Stimulated activated CD4-positive, alpha-beta T cell treated with anti-CD3 and anti-CD28 coated beads, Interleukin-4, amount 100 ng/mL, for 48 hours (primary cell): ENCODE measurements around the gene ABCB4.

Source experiments
- DNase-seq, 2 donors: peaks; one replicate each; pipeline ENCODE4 v3.0.0-alpha.2; 2020; ENCODE audit warnings: low read depth in 2 of 2

ABCB4 gene

GRCh38 chr7:87475359-87476178, at the start of gene ABCB4:
Gene ABCB4 (minus strand): TSS chr7:87475680. CDS start chr7:87475465, 215 bp downstream.
- DNase-seq: no peak

GRCh38 chr7:87518735-87519134, 43.3 kb upstream of the ABCB4 start:
- DNase-seq: no peak

- no peak for DNase-seq
These were observed 42.4 kb upstream of the ABCB4 start for GRCh38 chr7:87517891-87518290.

- DNase-seq: no peak
These were observed 41.8 kb upstream of the ABCB4 start for GRCh38 chr7:87517136-87517815.

GRCh38 chr7:87513735-87514335, 38.4 kb upstream of the ABCB4 start:
- DNase-seq: no peak

GRCh38 chr7:87512906-87513305, 37.4 kb upstream of the ABCB4 start:
- DNase-seq: no peak

GRCh38 chr7:87511510-87511909, 36.0 kb upstream of the ABCB4 start:
- no peak for DNase-seq

- no peak for DNase-seq
These were observed 35.0 kb upstream of the ABCB4 start for GRCh38 chr7:87510411-87510875.

GRCh38 chr7:87507446-87507845, 32.0 kb upstream of the ABCB4 start:
- no peak for DNase-seq

- no peak for DNase-seq
These were observed 31.0 kb upstream of the ABCB4 start for GRCh38 chr7:87506246-87507180.

GRCh38 chr7:87505557-87506245, 30.2 kb upstream of the ABCB4 start:
- no peak for DNase-seq

- no peak for DNase-seq
These were observed 29.6 kb upstream of the ABCB4 start for GRCh38 chr7:87505122-87505521.

- DNase-seq: no peak
These were observed 24.0 kb upstream of the ABCB4 start for GRCh38 chr7:87499494-87499893.

- DNase-seq: no peak
These were observed 23.4 kb upstream of the ABCB4 start for GRCh38 chr7:87498893-87499292.

- no peak for DNase-seq
These were observed 22.0 kb upstream of the ABCB4 start for GRCh38 chr7:87497482-87497881.

GRCh38 chr7:87495366-87495765, 19.9 kb upstream of the ABCB4 start:
- DNase-seq: no peak

- DNase-seq: no peak
These were observed 19.0 kb upstream of the ABCB4 start for GRCh38 chr7:87494454-87494853.

GRCh38 chr7:87483131-87483530, 7.7 kb upstream of the ABCB4 start:
- DNase-seq: no peak

- no peak for DNase-seq
These were observed 6.6 kb upstream of the ABCB4 start for GRCh38 chr7:87482115-87482514.

- no peak for DNase-seq
These were observed 4.9 kb upstream of the ABCB4 start for GRCh38 chr7:87480386-87480785.

GRCh38 chr7:87479951-87480350, 4.5 kb upstream of the ABCB4 start:
- no peak for DNase-seq
